H54 (cell line): ENCODE results near the gene CDH15.

ENCODE experiments used
- DNase-seq: peaks from one replicate; pipeline ENCODE4 v3.0.0; 2011; ENCODE audit warnings: low spot score, mixed read lengths; ENCODE audit not compliant: insufficient read length
- FAIRE-seq: peaks from 3 replicates; lab custom pipeline; 2011; peaks lifted over from hg19 to GRCh38; lab: Jason Lieb, UNC
- POLR2A ChIP-seq: IDR thresholded peaks from 2 replicates; pipeline ENCODE4 v1.6.1; 2011; ENCODE audit warnings: low read depth, mild to moderate bottlenecking, low read length

The CDH15 gene

DNA sequence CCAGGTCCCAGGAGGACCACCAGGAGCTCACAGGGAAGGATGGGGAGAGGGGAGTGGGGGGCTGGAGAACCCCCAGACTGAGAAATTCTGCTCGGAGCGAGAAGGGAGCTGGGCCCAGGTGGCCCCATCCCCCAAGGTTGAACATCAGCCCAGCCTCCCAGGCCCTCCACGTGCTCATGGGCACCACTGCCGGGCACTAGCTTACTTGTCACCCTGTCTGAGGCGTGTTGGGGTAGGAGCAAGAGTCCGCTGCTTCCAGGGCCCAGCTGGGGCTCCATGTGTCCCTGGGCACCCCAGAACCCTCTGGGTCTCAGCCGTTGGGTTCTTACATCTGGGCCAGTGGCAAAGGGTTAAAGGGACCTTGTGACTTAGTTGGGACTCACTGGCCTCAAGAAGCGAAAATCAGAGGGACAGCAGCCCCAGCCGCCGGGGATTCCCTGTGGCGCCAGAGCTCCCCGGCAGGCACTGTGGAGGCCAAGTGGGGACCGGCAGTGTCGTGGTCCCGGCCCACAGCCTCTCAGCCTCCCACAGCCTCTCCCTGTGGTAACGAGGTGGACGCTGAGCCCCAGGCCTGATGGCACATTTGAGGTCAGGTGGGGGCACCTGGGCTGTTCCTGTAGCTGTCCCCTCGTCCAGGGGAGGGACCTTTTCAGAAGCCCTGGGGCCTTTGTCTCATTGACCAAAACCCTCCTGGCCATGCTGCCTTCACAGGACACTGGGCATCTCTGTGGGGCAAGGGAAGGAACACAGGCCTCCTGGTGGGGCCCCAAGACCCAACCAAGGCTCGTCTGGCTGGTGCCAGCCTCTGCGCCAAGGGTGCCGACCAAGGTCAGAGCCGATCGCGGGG, 33.7 kb upstream of the CDH15 start:
- DNase-seq (no peak), FAIRE-seq (no peak)
- TF ChIP-seq POLR2A: no peak

- no peak for TF ChIP-seq POLR2A
- no peak for DNase-seq
- FAIRE-seq: no peak
Observed at GRCh38 chr16:89138513-89138795, 33.1 kb upstream of the CDH15 start.

DNA sequence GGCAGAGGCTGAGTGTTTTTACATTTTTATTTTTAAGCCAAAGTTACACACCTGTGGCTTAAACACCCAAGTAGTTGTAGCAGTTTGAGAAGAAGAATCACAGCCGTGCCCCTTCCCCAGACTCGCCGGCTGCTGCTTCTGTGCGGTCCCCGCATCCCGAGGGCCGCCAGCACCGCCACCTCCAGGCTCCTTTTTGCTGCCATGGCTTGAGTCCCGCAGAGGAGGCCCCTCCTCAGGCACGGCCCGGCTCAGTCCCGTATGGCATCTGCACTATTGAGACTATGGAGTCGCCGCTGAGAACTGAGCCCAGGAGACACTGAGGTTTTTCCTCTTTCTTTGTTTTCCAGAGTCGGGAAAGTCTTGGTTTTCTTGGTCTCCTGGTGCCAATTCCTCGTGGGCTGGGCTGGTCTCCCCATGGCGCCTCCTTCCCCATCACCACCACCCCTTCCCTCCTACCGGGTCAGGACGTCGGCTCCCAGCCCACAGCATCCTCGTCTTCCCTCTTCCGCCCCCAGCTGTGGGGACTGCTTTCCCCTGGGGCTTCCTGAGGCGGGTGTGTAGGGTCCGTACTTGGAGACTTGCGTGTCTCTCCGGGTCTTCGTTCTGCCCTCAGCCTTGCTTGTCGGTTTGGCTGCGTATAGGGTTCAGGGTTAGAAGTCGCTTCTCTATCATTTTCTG, 32.6 kb upstream of the CDH15 start:
- no peak for TF ChIP-seq POLR2A
- no peak for DNase-seq
- FAIRE-seq: no peak

- no peak for FAIRE-seq
- DNase-seq: no peak
- TF ChIP-seq POLR2A: no peak
Observed at GRCh38 chr16:89139907-89140361, 31.6 kb upstream of the CDH15 start.

- no peak for FAIRE-seq
- DNase-seq: no peak
- TF ChIP-seq POLR2A: no peak
Observed at GRCh38 chr16:89140401-89140800, 31.1 kb upstream of the CDH15 start.

GRCh38 chr16:89140981-89141883, 30.3 kb upstream of the CDH15 start:
- no peak for TF ChIP-seq POLR2A
- DNase-seq (no peak), FAIRE-seq (no peak)

DNA sequence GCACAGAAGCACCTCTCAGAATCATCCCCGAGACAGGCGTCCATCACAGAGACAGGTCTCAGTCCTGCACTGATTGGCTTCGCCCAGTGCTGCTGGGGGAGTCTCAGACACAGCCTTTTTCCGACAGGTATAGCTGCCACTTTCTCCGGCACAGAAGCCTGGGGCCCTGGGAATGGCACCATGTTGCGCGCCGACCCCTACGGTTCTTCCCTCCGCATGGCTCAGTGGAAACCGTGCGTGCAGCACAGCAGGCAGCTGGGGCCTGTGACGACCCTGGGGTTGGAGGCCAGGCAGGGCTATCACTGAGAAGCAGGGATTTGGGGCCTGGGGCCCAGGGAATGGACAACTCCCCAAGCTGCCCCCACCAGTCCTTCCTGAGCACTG, 29.7 kb upstream of the CDH15 start:
- FAIRE-seq (no peak), DNase-seq (no peak)
- TF ChIP-seq POLR2A: no peak

- no peak for TF ChIP-seq POLR2A
- DNase-seq: no peak
- FAIRE-seq: no peak
Observed at GRCh38 chr16:89142474-89143195, 28.9 kb upstream of the CDH15 start.

- FAIRE-seq: no peak
- DNase-seq: no peak
- TF ChIP-seq POLR2A: no peak
Observed at GRCh38 chr16:89143201-89143741, 28.3 kb upstream of the CDH15 start.

GRCh38 chr16:89143911-89144675, 27.5 kb upstream of the CDH15 start:
- no peak for FAIRE-seq
- DNase-seq: no peak
- no peak for TF ChIP-seq POLR2A

DNA sequence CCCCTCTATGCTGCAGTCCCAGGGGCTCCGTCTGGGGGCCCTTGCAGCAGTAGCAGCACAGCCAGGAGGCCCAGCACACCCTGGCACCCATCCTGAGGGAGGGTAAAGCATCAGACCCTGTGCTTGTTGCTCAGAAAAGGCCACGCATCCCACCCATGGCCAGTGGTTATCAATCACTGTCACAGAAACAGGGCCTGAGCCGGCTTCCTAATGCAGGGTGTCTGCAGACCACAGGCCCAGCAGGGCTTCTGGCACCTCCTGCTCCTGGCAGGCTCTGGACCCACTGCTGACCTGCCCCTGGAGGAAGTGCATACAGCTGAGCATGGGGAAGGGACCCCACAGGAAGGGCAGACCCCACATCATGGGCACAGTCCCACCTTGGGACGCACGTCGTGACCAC, 26.9 kb upstream of the CDH15 start:
- no peak for TF ChIP-seq POLR2A
- FAIRE-seq: no peak
- DNase-seq: no peak

- no peak for TF ChIP-seq POLR2A
- FAIRE-seq: no peak
- DNase-seq: no peak
Observed at GRCh38 chr16:89145406-89146161, 26.0 kb upstream of the CDH15 start.
